ENCODE data around the gene AGAP3.

Gene AGAP3

DNA sequence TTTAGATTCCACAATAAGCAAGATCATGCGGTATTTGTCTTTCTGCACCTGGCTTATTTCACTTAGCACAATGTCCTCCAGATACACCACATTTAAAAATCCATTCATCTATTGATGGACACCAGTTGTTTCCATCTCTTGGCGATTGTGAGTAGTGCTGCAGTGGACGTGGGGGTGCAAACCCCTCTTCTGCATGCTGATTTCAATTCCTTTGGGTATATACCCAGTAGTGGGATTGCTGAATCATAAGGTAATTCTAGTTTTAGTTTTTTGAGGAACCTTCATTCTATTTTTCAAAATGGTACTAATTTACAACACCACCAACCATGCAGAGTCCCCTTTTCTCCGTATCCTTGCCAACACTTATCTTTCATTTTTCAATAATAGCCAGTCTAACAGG is 102.8 kb downstream of the AGAP3 start:
- DNase-seq (ENCODE audit: low read depth, low spot score), result no peak
- no peak overlapping the region for H3K4me3 ChIP-seq (ENCODE audit: low read length)

DNA sequence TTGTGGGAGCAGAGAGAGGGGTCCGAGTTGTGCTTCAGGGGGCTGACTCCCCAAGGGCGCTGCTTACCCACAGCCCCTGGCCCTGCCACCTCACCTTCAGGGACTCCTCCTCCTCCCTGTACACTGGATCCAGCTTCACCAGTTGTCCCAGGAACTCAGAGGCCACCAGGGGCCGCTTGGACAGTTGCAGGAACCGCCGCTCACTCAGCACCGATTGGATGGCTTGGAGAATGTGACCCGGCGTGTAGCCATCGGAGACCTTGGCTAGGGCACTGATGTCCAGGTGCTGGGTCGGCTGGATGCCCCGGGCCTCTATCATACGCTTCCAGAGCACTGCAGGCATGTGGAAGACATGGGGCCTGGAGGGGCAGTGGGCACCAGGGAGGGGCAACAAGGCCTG is 105.3 kb downstream of the AGAP3 start:
- no peak overlapping the region for H3K4me3 ChIP-seq (ENCODE audit: low read length)
- DNase-seq (ENCODE audit: low read depth, low spot score), result no peak

DNA sequence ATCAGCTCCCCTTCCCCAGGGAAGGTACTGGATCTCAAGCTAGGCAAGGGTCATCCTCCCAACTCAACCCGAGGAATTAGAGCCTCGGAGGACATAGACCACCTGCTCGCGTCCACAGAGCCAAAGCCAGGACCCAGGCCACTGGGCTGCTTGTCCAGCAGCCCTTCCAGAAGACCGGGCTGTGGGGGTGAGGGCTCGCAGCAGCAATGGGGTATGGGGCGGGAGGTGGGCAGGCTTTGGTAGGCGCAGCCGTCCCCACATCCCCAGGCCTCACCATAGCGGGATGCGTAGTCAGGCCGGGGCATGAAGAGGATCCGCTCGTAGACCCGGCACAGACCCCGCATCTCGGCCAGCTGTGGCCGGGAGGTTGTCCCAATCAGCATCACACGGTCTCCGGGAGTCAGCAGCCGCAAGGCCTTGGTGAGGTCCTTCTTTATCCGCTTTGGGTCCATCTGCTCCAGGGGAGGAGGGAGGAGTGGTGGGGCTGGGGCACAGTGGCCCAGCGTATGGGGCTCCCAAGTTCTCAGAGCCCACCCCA is 105.8 kb downstream of the AGAP3 start:
- DNase-seq (ENCODE audit: low read depth, low spot score), result no peak

DNA sequence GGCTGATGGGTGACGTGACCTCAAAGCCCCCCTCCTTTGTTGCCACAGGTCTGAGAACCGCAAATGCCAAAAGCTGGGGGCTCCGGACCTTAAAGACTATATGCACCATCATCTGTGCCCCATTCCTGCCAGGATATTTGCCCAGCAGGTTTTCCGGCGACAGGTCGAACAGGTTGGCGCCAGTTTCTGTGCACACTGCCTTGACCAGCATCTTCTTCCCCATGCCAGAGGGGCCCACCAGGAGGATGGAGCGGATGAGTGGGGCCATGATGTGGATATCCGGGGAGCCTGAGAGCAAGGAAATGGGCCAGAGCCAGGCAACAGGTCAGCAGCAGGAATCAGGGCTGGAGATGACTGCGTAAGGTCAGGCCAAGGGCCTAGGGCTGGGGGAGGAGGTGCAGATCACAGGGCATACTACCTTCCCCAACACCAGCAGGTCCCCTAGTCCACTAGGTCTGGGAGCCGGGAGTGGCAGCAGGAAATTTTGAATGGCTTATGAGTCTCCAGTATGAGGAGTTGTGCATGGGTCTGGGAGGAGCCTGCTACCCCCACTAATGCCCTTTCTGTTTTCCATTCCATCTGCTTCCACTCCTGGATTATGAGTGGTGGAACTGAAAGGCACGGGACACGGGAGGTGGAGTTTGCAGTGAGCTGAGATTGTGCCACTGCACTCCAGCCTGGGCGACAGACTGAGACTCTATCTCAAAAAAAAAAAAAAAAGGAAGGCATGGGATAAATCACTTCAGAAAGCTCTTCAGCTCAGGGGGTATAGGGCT is 107.1 kb downstream of the AGAP3 start:
- DNase-seq (ENCODE audit: low read depth, low spot score), result no peak
- H3K4me3 ChIP-seq (ENCODE audit: low read length), result no peak overlapping the region

More for the DNA sequence above, 105.8 kb downstream of the AGAP3 start:
- no peak overlapping the region for H3K4me3 ChIP-seq (ENCODE audit: low read length)
